ENCODE data around the gene ANKS1A. TPM values are rescaled to one million over a fixed set of nuclear protein-coding genes. Genes with fewer than 3 reads are reported as not detected.

Gene ANKS1A
- total and polyA plus RNA-seq, 3 donors from 2014 or later: 44.2 to 96.9 (median 95.9) TPM

- WGBS, 2 donors: 31 to 80% methylated on average over 1 of the region's 1 CpG
- H3K9me3 ChIP-seq: no peaks in the 10 kb centered on the region
- no peak overlapping the region for H3K4me3 ChIP-seq
- peak; percentile 32 for DNase-seq
- peaks cover 53% of the 10 kb centered on the region for H3K4me1 ChIP-seq
- peak overlapping the region; percentile 13 to 52 for H3K27ac ChIP-seq
- no peaks in the 10 kb centered on the region for H3K36me3 ChIP-seq (ENCODE audit: low read depth, missing control alignments)
- no peaks in the 10 kb centered on the region for H3K27me3 ChIP-seq
- no peak for TF ChIP-seq POLR2A (IDR thresholded peaks at IDR 0.05)
- no peak for TF ChIP-seq CTCF (IDR thresholded peaks at IDR 0.05)
- intact Hi-C loops (cut with DNase I; ENCODE audit: low total_unique reads): no loop called here
Observed at GRCh38 chr6:35014341-35014740, 125.3 kb downstream of the ANKS1A start.

- intact Hi-C loops (cut with DNase I; ENCODE audit: low total_unique reads): no loop called here
- Histone ChIP-seq H3K27ac (peak overlapping the region in 1 of 2 donors; percentile 52), H3K36me3 (ENCODE audit: low read depth, missing control alignments) (no peaks in the 10 kb centered on the region), H3K9me3 (no peaks in the 10 kb centered on the region), H3K27me3 (no peaks in the 10 kb centered on the region), H3K4me1 (peaks cover 54% of the 10 kb centered on the region), H3K4me3 (no peak overlapping the region)
- 47 to 81% methylated on average over 3 of the region's 3 CpGs for WGBS, 2 donors
- no peak for DNase-seq
- TF ChIP-seq POLR2A (IDR thresholded peaks at IDR 0.05) (no peak), CTCF (IDR thresholded peaks at IDR 0.05) (no peak)
Observed at GRCh38 chr6:35014786-35015185, 125.7 kb downstream of the ANKS1A start.

GRCh38 chr6:35015476-35015875 lies 126.4 kb downstream of the ANKS1A start:
- WGBS, 2 donors: 70% methylated on average over 4 of the region's 4 CpGs
- Histone ChIP-seq H3K4me1 (peaks cover 55% of the 10 kb centered on the region), H3K9me3 (no peaks in the 10 kb centered on the region), H3K36me3 (ENCODE audit: low read depth, missing control alignments) (no peaks in the 10 kb centered on the region), H3K27me3 (no peaks in the 10 kb centered on the region), H3K4me3 (no peak overlapping the region), H3K27ac (peak overlapping the region in 1 of 2 donors; percentile 52)
- intact Hi-C loops (cut with DNase I; ENCODE audit: low total_unique reads): no loop called here
- DNase-seq: no peak
- no peak for TF ChIP-seq POLR2A (IDR thresholded peaks at IDR 0.05)
- TF ChIP-seq CTCF (IDR thresholded peaks at IDR 0.05): no peak

GRCh38 chr6:35015996-35016395 lies 126.9 kb downstream of the ANKS1A start:
- Histone ChIP-seq H3K4me3 (no peak overlapping the region), H3K36me3 (ENCODE audit: low read depth, missing control alignments) (no peaks in the 10 kb centered on the region), H3K27me3 (no peaks in the 10 kb centered on the region), H3K27ac (peak overlapping the region; percentile 53 to 91), H3K4me1 (peaks cover 60% of the 10 kb centered on the region), H3K9me3 (no peaks in the 10 kb centered on the region)
- intact Hi-C loops (cut with DNase I; ENCODE audit: low total_unique reads): no loop called here
- DNase-seq: peak; percentile 47
- TF ChIP-seq CTCF (IDR thresholded peaks at IDR 0.05) (no peak), POLR2A (IDR thresholded peaks at IDR 0.05) (no peak)
- 0% methylated on average over 1 of the region's 1 CpG for WGBS, 2 donors

All from testis (tissue), 3 donors.